DMS114 treated with DMSO at 0.1 percent for 48 hours (cell line): ENCODE measurements around the gene LRCOL1.

Source experiments
- DNase-seq: peaks from one replicate; lab custom pipeline; 2025; ENCODE audit not compliant: unreplicated experiment; lab: John Stamatoyannopoulos, UW

The LRCOL1 gene

GRCh38 chr12:132585177-132585576 is 25.2 kb downstream of the LRCOL1 start:
- DNase-seq, result no peak

DNA sequence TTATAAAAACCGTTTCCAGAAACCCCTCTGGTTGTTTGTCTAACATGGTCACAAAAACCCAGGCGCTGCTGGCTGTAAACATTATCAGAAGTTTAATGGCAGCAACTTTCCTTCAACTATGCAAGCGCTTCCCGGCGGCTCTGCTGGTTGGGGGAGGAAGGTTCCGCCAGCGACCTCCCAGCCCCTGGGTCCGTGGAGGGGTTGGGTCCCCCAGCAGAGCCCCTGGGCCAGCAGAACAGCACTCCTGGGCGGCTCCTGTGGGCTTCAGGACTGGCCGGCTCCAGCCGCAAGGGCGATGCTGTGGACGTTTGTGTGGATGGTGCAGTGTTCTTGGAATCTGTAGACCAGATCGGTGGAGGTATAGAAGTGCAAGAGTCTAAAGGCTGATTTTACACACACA is 26.0 kb downstream of the LRCOL1 start:
- DNase-seq, result no peak

GRCh38 chr12:132583736-132584135 is 26.6 kb downstream of the LRCOL1 start:
- DNase-seq, result no peak

GRCh38 chr12:132583411-132583710 is 27.0 kb downstream of the LRCOL1 start:
- no peak for DNase-seq

DNA sequence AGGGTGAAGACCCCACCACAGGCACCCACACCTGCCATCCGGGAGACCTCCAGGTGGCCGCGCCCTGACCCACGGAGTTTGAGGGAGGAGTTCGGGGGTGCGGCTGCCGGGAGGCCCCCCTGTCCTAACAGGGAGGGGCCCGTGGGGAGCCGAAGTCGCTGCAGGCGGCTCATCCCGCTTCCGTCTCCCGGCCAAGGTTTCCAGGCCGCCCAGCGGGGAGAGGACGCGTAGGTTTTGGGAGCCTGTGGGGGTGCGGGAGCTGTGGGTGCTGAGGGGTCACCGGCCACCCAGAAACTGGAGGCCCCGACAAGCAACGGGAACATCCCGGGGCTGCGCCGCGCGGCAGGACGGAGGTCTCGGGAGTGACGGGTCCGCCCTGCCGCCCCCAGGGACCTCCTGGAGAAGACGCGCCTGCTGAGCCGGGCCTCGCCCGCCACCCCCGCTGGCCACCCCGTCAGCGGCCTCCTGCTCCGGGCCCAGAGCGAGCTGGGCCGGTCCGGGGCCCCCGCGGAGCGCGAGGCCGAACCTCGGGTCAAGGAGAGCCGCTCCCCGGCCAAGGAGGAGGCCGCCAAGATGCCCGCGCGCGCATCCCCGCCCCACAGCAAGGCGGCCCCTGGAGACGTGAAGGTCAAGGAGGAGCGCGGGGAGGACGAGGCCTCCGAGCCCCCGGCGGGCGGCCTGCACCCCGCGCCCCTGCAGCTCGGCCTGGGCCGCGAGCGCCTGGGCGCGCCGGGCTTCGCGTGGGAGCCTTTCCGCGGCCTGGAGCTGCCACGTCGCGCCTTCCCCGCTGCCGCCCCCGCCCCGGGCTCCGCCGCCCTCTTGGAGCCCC is 27.6 kb downstream of the LRCOL1 start:
- no peak for DNase-seq

- no peak for DNase-seq
Measured at GRCh38 chr12:132582058-132582420, 28.3 kb downstream of the LRCOL1 start.

GRCh38 chr12:132581348-132582057 is 28.9 kb downstream of the LRCOL1 start:
- DNase-seq, result no peak

- no peak for DNase-seq
Measured at GRCh38 chr12:132580701-132581292, 29.6 kb downstream of the LRCOL1 start.

GRCh38 chr12:132579744-132580143 is 30.6 kb downstream of the LRCOL1 start:
- no peak for DNase-seq

DNA sequence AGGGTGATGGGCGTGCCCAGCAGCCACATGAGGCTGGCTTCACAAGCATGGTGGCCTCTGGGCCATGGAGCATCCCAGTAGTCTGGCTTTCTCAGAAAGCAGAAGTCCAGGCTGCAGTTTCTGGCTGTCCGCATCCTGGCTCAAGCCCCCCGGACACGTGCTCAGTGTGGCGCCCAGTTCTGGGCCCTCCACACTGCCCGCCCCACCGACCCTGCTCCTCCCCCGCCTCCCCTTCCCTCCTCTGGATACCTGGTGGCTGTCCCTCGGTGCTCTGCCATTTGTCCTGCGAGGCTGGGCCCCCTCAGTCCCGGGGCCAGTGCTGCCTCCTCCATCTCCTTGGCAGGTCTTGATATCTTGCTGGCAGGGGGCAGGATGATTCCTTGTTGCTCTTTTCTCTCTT is 31.6 kb downstream of the LRCOL1 start:
- no peak for DNase-seq

- DNase-seq, result no peak
Measured at GRCh38 chr12:132578118-132578517, 32.3 kb downstream of the LRCOL1 start.

DNA sequence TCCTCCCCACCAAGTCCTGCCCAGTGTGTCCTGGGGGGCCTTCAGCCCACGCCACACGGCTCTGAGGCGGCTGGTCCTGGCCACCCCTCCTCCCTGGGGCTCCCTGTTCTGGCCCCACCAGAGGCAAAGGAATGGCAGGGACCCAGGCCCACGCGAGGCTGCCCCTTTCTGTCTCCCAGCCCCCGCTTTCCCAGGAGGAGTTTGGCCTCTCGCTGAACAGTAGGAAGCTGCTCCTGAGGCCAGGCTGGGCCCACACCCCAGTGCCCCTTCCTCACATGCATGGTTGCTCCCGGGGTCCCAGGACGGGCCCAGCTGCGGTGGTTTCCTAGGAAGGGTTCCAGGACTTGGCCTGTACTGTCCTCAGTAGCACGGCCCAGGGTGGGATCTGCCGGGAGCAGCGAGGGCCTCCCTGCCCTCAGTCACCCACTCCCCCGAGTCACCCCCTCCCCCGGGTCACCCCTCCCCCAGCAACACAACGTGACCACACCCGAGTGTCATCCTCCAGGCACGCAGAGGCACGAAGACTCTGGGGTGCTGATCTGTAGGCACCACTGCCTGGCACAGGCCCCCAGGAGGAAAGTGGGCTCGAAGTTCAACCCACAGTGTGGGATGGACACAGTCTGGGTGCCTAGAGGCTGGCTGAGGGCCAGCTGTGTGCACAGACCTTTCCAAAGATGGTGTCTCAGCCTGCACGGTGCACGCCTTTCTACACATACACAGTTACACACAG is 33.0 kb downstream of the LRCOL1 start:
- DNase-seq, result no peak

DNA sequence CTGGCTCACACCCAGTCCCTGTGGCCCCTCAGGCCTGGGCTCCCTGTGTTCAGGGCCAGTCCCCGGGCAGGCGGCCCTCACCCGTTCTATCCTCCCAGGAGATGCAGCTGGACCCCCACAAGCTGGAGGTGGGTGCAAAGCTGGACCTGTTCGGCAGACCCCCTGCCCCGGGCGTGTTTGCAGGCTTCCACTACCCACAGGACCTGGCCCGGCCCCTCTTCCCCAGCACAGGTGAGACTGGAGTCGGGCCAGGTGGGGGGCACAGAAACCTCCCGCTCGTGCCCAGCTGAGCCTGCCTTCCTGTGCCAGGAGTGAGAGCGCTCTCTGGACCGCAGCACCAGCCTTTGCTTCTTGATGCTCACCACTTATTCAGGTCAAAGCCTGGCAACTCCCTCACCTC is 33.7 kb downstream of the LRCOL1 start:
- no peak for DNase-seq

DNA sequence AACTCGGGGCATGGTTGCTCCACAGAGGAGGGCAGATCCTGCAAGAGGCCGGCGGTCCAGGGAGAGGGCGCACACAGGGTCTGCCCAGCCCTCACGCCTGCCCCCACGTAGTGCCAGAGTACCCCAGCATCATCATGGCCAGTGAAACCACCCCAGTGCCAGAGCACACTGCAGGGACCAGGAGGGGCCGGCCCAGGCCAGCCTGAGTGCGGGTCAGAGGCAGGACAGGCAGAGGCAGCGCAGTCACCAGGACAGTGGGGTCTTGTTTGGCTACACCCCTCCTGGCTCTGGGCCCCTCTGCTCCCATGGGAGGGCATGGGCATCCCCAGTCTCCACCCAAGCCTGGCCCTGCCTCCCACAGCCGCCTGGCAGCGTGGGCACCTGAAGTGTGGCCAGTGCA is 34.7 kb downstream of the LRCOL1 start:
- DNase-seq, result no peak

DNA sequence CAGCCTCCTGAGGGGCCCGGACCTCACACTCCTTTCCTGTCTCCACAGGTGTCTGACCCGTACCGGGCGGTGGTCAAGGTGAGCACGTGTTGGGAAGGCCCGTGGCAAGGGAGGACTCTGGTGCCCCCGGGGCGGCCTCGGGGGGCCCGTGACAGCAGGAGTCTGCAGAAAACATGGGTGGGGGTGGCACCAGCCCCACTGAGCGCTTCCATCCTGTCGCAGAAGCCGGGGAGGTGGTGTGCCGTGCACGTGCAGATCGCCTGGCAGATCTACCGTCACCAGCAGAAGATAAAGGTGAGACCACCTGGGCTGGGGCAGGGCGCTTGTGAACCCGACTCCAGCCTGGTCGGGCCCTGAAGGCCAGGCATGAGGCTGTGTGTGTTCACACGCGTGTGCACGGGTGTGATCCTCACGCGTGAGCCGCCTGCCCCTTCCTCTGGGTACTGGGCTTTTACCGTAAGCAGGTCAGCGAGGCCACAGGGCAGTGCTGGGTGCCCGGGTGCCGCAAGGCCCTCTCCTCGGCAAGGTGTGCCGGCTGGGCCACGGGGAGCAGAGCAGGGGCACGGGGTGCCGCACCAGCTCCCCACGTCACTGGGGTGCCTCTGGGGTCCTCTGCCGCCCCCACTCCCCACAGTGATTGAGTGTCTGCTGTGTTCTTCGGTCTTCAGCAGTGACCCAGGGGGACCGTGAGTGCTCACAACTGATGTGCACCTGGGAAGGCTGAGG is 35.9 kb downstream of the LRCOL1 start:
- DNase-seq, result no peak

DNA sequence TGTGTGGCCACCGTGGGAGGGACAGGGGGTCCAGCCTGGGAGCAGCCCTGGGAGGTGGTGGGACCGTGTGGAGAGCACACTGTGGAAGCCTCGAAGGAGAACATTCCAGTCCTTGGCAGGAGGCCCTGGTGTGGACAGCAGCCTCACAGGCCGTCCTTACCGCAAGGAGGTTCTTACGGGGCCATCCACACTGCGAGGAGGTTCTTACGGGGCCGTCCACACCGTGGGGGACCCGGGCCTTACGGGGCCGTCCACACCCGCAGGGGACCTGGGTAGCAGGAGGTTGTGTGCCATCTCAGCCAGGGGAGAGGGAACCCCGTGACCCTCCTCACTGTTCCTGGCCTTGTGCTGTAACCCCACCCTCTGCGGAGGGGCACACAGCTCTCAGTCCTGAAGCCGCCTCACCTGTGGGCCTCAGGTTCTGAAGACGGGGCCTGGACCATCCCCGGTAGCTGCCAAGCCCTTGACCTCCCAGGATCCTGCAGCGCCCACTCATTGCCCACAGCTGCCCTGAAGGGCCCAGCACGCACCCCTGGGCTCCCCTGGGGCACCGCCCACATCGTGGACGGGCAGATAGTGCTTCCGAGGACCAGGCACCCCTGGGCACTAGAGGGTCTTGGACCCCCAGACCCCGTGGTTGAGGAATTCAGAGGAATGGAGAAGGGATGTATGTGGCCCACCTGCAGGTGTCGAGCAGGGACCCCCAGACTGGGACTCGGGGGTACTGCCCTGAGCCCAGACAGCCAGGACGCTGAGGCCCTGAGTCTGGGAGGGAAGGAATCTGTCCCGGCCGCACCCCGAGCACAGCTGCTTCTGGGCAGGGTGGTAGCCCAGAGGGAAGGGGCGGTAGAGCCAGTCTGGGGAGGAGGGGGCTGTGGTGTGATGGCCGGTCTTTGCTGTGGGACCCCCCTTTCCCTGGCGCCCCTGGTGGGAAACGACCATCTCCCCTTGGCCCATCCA is 37.3 kb downstream of the LRCOL1 start:
- no peak for DNase-seq

DNA sequence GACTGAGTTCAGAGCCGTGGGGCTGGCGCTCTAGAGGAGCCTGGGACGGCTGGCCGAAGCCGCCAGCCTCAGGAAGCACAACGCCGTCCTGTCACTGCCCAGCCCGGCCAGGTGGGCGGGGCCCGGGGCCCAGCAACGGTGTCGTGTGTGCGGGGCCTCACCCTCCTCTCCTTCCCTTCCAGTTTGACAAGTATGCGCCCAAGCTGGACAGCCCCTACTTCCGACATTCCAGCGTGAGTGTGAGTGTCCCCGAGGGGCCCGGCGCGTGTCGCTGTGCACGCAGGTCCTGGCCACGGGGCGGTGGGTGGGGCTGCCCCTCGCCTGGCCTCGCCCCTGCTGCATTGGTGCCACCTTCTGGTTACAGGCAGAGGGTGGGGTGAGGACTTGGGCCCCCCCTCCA is 38.3 kb downstream of the LRCOL1 start:
- no peak for DNase-seq

DNA sequence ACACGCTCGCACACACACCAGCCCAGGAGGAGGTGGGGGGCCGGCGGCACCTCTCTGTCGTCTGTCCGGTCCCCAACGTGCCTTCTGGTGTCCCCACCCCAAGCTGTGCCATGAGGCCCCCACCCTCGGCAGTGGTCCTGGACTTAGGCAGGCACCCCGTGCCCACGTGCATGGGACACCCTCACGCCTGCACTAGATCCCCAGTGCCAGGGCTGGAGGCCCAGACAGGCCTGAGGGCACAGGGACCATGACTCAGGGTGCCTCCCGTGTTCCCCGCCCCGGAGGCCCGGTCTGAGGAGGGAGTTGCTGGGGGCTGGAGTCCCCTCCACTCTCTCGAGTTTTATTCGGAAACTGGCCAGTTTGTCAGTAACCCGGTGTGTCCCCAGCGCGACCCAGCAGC is 38.8 kb downstream of the LRCOL1 start:
- no peak for DNase-seq

DNA sequence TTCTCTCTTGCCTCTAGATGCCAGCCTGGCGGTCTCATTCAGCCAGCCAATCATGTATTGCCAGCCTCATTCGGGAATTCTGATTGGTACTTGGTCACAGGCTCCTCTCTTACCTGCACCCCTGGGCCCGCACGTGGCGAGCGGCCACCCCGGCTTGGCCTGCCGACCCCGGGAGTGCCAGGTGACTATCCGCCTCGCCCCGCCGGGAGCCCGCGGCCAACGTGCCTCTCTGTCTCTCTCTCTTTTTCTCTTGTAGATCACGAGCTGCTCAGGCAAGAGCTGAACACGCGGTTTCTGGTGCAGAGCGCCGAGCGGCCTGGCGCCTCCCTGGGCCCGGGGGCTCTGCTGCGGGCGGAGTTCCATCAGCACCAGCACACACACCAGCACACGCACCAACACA is 39.3 kb downstream of the LRCOL1 start:
- DNase-seq, result no peak

GRCh38 chr12:132570635-132571034 is 39.7 kb downstream of the LRCOL1 start:
- no peak for DNase-seq
